GM12801 (cell line): ENCODE results near the gene SPOCK1.

Source experiments
- TF ChIP-seq, protein P1 (sequence below): IDR thresholded peaks from one replicate; pipeline ENCODE4 v1.5.1; 2011; ENCODE audit warnings: control low read depth; ENCODE audit not compliant: insufficient read length; ENCODE audit errors: extremely low read depth

The SPOCK1 gene

DNA sequence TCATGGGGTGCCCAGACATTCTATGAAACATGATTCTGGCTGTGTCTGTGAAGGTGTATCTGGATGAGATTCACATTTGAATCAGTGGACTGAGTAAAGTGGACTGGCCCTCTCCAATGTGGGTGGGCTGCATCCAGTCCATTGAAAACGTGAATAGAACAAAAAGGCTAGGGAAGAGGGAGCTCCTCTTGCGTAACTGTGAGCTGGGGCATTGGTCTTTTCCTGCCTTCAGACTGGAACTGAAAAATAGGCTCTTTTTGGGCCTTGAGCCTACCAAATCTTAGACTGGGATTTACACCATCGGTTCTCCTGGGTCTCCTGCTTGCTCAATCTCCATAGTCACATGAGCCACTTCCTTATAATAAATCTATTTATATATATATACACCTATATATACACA, 170.1 kb downstream of the SPOCK1 start:
- TF ChIP-seq, protein P1, sequence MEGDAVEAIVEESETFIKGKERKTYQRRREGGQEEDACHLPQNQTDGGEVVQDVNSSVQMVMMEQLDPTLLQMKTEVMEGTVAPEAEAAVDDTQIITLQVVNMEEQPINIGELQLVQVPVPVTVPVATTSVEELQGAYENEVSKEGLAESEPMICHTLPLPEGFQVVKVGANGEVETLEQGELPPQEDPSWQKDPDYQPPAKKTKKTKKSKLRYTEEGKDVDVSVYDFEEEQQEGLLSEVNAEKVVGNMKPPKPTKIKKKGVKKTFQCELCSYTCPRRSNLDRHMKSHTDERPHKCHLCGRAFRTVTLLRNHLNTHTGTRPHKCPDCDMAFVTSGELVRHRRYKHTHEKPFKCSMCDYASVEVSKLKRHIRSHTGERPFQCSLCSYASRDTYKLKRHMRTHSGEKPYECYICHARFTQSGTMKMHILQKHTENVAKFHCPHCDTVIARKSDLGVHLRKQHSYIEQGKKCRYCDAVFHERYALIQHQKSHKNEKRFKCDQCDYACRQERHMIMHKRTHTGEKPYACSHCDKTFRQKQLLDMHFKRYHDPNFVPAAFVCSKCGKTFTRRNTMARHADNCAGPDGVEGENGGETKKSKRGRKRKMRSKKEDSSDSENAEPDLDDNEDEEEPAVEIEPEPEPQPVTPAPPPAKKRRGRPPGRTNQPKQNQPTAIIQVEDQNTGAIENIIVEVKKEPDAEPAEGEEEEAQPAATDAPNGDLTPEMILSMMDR: no peak

- TF ChIP-seq, protein P1: no peak
Measured at GRCh38 chr5:137328463-137328862, 170.7 kb downstream of the SPOCK1 start.

DNA sequence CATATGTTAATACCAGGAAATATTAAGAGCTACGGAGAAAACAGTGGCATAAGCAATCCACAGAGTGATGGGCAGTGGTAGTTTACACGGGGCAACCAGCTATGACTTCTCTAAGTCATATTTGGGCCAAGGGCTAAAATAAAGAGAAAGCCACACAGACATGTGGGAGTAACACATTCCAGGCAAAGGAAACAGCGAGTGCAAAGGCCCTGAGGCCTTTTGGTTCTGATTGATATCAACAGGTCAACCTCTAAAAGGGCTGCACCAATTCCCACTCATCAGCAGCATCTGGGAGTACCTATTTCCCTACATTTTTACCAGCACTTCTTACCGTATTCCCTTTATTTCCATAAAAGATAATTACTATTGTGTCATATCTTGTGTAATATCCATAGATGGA, 173.4 kb downstream of the SPOCK1 start:
- TF ChIP-seq, protein P1: no peak

DNA sequence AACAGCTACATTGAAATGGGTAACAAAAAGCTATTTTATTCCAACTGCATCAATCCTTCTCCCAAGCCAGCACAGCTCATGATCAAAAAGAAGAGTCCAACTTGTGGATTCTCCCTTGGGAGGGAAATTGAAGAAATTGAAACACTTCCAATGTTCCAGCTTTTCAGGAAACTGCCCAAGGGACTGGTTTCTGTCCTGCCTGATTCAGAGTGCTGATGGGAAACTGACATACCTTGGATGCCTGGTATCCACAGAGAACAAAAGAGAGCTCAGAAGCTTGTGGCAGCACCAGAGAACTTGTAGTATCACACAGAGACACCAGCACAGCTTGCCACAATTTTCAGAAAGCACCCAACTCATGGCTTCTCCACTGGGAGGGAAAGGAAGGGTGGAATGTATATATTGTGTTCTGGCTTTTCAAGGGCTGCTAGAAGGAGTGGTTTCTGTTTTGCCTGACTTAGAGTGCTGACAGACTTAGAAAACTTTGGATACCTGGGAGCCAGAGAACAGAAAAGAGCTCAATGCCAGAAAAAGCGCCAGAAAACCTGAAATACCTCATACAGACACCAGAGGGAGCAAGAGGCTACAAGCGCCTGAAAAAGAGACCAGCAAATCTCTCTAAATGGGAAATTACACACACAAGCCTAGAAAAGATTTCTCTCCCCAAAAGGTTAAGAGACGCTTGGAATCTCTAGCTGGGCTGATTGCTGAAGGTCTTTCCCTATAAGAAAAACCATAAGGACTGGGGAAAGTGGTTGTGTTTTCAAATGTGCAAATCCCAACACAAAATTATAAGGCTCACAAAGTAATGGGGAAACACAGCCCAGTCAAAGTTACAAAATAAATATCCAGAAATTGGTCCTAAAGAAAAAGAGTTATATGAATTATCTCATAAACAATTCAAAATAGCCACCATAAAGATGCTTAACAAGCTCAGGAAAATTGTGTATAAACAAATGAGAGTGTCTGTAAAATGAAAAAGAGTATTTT, 178.8 kb downstream of the SPOCK1 start:
- TF ChIP-seq, protein P1: no peak

DNA sequence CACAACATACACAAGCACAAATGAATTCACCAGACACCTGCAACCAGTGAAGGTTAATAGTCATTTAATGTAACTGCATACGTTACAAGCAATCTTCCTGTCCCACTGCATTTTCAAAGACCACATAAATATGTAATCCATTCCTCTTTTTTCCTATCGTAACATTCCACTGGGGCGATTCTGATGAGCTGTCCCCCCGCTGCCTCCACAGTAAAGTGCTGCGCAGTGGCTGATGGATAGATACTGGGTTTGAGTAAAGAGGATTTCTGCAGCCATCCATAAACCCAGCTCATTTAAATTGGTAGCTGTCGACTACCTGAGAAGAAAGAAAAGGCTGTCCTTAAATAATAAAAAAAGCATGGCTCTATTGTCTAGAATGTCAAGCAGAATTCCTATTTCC, 181.1 kb downstream of the SPOCK1 start:
- TF ChIP-seq, protein P1: no peak

DNA sequence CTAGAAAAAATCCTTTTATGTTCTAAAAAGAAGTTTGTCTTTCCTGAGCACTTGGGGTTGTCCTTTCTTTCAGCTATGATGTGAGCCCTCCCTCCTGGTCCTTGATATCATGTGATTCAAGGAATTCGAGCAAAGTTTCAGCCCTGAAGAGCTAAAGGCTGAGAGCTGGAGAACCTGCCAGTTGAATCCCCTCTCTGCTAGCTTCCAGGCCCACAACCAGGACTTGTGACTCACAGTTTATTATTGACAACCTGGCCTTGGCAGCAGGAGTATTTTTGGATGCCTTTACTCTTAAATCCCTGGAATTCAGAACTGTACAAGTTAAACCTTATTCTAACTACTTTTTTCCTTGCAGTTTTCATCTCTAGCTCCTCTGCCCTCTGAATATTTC, 182.8 kb downstream of the SPOCK1 start:
- TF ChIP-seq, protein P1: no peak

DNA sequence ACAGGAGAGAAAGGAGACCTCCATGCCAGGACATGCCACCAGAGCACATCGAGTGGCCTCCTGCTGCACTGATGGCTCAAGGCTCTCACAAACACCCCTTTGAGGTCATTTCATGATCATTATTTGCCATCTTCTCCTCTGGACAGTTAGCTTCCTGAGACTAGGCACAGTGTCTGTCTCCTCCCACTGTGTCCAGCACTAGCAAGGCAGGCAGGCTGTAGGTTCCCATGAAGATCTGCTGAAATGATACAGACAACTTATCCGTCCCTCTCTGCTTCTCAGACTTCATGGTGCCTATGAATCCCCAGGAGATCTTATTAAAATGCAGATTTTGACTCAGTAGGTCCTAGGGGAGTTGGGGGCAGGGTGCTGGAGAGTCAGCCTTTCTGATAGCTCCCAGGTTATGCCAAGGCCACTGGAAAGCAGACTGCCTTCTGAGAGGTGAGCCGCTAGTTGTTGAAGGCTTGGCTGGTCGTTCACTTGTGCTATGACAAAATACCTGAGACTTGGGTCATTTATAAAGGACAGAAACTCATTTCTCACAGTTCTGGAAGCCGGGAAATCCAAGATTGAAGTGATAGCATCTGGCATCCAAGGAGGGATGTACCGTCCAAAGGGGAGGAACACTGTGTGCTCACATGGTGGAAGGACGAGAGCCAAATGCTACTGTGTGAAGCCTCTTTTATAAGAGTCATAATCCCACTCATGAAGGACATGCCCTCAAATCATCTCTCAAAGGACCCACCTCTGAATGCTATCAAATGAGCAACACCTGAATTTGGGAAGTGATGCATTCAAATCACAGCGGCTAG, 183.4 kb downstream of the SPOCK1 start:
- TF ChIP-seq, protein P1: no peak
